Frontal cortex (tissue), 4 donors: ENCODE data around the gene MTHFD1L. TPM values are rescaled to one million over a fixed set of nuclear protein-coding genes. Genes with fewer than 3 reads are reported as not detected.

Experiments used
- DNase-seq, 2 donors: peaks; one replicate each; pipeline ENCODE4 v3.0.0; 2012; ENCODE audit warnings: low spot score in 2 of 2
- FAIRE-seq: peaks from 2 replicates; lab custom pipeline; 2012; peaks lifted over from hg19 to GRCh38; lab: Jason Lieb, UNC
- total RNA-seq: library from RNA; depleted of rRNA; stranded (reverse); fragments of >200 nt; gene quantifications from one replicate; pipeline ENCODE4 v1.2.3, GENCODE V29; 2014
- donor health status: control.
- donor health status: control.
- donor health status: control.

The MTHFD1L gene
- total RNA-seq, 1 donor from 2014 or later = 13.5 TPM

DNA sequence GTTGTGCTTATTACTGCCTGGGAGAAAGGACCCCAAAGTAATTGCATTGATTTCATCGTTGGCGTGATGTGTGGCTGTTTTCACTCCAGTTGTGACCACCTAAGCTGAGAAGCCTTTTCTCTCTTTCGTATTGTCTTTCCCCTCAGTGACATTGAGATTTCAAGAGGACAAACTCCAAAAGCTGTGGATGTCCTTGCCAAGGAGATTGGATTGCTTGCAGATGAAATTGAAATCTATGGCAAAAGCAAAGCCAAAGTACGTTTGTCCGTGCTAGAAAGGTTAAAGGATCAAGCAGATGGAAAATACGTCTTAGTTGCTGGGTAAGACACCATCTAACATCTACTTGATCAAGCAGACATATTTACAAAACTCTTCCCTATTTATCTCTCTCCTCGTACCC, 60.5 kb downstream of the MTHFD1L start:
- no peak for DNase-seq
- no peak for FAIRE-seq

DNA sequence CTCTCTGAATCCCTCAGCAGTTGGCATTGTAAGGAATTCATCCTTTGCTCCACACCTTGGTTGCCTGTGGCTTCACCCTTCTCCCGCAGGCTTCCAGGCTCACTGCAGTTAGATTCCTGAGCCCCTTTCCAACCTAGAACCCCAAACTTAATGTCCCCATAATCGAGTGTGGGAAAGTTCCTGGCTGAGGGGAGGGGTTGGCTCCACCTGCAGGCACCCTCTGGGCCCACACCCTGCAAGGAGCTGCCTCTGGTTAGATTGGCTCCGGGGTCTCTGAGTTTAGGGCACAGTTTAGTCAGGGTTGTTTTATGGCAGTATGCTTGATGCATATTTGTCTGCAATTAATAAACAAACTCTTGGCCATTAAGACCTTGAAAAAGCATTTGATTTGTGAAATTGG, 63.4 kb downstream of the MTHFD1L start:
- DNase-seq (no peak), FAIRE-seq (no peak)

DNA sequence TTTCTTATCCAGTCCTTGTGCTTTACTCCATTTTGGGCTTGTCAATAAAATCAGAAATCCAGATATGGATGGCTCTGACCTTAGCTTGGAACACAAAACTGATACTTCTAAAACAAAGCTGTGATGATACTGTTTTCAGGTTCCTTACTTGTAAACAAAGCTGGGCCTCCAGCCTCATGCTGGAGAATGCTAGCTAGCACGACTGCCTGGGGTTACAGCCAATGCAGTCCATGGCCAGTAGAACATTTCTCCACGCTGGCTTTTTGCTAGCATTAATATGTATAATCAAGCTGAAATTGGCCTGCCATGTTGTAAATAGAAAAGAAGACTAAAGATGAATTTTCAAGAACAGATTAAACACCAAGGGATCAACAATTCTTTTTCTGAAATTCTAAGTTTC, 63.9 kb downstream of the MTHFD1L start:
- FAIRE-seq (no peak), DNase-seq (no peak)

DNA sequence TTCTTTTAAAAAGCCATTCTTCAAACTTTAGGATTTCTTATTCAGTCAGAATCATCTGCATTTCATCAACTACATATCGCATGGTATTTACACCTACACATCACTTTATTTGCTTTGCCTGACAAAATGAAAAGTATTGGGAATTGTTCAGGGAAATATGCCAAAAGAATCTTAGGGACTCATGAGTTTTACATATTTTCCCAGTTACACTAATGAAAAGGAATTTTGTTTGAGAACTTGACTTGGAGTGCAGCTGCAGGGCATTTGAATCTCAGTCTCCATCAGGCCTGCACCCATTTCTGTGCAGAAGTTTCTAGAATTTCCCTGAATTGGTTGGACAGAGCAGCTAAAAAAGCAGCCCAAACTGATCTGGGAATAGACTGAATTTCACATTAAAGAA, 65.3 kb downstream of the MTHFD1L start:
- no peak for DNase-seq

DNA sequence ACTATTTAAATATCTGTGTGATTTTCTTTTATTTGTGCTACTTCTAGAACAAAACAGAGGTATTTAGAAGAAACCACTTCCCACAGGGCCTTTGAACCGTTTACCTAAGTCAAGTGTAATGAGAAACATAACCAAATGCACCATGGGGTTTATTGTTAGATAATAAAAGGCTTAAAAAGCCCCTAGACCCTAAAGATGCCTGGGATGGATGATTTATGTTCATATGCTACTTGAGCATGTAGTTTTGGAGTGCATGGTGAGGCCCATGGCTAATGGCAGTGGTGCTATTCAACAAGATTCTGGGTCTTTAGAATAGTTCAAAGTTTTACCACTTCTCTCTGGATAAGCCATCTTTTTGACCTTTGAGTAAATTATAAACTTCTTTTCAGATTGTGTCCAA, 65.9 kb downstream of the MTHFD1L start:
- DNase-seq (no peak), FAIRE-seq (no peak)

More for the DNA sequence above, 65.3 kb downstream of the MTHFD1L start:
- FAIRE-seq = no peak

DNA sequence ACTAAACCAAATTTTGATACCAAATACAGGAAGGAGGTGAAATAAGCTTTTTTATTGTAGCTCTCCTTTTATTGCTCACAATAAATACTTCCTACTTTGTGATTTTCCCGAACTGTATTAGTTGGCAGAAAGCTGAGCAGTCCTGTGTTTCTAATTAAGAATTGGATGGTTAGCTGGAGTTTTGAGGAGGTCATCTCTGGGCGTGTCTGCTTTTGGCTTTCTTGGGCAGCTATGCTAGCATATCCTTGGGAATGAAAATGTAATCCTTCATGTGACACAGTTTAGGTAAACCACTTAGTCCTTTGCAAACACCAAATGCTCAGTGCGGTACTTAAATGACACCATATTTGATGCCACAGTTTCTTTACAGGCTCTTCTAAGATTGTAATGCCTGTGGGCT, 67.5 kb downstream of the MTHFD1L start:
- DNase-seq (no peak), FAIRE-seq (no peak)

DNA sequence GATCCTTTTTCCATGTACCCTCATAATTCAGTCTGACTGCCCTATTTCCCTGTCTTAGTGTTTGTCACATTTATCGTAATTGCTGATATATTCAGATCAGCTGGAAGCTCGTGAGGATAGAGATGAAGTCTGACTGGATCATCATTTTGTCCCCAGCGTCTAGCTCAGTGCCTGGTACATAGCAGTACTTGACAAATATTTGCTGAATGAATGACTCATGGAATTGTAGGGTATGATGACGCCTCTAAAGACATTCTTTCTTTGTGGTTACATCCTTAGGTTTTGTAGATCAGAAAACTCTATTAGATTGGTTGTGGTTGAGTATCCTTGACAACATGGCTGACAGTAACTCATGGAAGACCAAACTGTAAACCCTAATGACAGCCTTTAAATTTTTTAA, 68.9 kb downstream of the MTHFD1L start:
- FAIRE-seq (no peak), DNase-seq (no peak)

DNA sequence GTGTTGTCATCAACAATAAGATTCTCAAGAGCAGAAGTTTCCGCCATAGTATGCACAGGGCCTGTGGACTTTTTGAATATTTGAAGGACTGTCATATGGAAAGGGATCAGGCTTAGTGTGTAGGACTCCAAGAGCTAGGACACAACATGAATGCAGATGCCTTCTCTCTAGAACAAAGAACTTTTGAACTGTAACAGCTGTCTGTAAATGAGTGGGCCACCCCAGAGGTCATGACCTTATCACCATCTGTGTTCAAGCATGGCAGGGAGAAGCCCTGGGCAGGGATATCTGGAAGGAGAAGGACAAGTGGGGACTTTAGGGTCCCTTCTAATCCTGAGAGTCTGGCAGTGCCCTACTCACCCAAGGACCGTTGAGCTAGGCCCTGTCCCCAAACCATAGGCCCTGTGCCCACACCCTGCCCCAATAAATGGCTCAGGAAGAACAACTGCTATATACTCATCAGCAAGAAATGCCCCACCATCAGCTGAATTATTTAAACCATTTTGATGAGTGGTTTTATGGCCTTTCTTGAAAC, 70.6 kb downstream of the MTHFD1L start:
- FAIRE-seq = no peak
- no peak for DNase-seq

DNA sequence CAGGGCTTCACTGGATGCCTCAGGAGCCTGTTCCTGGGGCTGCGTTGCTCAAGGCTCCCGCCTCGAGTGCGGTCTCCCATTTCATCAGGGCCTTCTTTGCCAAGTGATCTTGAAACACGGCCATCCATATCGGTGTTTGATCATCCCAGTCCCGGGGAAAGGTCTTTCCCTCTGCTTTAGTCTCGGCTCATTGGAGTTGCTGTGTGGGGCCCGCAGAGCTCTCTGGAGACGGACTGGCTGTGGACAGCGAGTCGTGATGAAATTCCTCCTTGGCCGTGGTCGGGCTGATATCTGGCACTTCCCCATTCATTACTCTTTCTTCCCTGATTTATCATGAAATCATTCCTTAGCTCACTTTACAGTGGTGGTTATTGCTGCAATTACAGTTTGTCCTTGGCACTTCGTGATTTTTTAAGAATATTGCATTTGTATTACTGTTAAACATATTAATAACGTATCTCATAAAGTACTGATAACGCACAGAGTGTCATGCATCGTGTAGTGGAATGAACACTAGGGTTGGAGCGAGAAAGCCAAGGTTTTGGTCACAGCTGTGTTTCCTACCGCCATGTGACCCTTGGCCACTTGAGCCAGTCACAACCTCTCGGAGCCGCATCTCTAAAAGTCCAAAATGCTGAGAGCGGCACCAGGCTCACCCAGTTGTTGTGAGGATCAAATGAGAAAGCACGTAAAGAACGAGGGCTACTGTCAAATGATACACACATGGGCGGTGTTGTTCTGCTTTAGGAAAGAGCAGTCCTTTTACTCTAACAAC, 71.8 kb downstream of the MTHFD1L start:
- no peak for FAIRE-seq
- DNase-seq = no peak

DNA sequence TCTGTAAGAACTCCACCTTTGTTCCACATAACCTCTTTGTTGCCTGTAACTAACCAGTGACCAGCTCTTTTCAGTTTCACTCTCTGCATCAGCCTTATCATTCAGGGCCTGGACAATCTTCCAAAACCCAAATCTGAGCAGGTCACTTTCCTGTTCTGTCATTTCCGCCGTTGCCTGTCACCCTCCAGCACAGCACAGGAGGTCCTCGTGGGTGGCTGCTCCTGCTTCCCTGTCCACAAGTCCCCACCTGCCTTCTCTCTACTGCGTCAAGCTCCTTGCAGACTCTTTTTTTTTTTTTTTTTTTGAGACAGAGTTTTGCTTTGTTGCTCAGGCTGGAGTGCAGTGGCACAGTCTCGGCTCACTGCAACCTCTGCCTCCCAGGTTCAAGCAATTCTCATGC, 73.9 kb downstream of the MTHFD1L start:
- DNase-seq = no peak
- no peak for FAIRE-seq

DNA sequence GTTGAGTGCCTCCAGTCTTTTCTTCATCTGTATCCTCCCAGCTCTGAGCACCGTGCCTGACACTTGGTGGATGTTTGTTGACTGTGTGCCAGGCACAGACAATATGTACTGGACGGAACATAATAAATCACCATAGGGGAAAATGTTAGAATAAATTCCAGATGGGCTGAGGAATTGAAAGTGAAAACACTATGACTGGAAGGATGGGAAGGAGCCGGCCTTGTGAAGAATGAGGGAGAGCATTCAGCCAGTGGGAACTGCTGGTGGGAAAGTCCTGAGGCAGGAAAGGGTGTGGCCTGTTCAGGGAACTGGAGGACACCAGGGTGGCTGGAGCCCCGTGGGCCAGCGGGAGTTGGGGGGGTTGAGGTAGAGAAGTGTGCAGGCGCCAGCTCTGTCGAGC, 75.4 kb downstream of the MTHFD1L start:
- FAIRE-seq (no peak), DNase-seq (no peak)

DNA sequence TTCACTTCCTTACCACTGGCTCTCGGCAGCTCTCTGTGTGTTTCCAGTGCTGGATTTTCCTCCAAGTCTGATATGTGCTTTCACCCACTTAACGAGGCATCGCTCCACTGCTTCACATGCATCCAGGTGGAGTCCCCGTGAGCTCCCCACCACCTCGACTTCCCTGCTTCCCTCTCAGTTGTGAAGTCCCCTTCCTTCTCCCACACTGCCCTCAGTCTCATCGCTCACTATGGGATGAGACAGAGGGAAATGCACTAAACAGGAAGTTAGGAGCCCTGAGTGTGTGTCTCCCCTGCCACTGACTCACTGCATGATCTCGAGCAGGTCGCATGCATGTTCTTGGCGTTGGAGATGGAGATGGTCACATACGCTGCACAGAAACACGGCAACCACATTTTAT, 84.0 kb downstream of the MTHFD1L start:
- FAIRE-seq = no peak
- no peak for DNase-seq

DNA sequence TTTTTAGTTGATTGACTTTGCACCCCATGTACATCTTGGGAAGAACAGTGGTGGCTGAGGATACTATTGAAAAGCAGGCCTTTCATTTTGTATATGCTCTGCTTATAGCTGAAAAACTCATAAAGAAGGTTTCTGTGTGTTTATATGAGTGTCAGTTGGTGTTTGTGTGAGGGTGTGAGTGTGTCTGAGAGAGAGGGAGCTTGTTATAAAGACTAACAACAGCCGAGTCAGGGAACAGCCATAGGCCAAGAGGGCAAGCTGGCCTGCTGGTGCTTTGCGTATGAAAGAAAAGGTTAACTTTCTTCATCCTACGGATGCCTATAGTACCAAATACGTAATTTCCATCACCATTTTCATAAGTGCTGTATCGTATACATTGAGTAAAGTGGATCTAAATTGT, 88.3 kb downstream of the MTHFD1L start:
- no peak for DNase-seq
- no peak for FAIRE-seq

DNA sequence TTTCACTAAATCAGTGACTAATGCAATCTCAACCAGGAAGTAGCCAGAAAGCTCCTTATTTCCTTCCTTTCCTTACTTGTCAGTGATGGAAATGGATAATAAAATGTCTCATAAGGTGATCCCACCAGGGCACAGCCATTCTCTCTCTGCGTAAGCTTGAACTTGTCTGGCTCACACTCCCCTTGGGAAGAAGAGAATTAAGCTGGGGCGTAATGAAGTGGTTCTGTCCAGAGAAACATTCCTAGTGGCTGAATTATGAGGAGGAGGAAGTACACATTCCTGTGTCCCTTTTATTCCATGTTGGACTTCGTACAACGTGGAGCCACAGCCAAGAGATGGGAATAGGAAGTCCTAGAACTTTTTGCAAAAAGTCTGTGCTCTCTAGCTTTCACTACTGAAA, 93.7 kb downstream of the MTHFD1L start:
- FAIRE-seq = no peak

DNA sequence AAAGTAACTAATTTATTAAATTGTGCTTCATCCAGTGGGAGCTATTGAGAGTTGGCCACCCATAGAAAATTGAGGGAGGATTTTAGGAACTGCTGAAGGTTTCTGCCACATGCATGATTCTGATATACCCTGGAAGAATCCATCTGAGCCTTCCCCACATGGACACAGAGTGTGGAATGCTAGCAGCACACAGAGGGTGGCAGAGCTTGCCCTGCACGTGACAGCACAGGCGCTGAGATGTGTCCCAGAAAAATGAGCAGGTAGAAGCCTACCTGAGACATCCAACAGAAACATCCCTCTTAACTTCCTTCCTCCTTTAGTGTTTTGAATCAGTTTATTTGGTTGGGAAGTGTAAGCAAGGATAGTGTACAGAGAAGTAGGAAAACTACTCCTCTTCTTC, 96.9 kb downstream of the MTHFD1L start:
- no peak for DNase-seq
- no peak for FAIRE-seq

More for the DNA sequence above, 93.7 kb downstream of the MTHFD1L start:
- DNase-seq = no peak

DNA sequence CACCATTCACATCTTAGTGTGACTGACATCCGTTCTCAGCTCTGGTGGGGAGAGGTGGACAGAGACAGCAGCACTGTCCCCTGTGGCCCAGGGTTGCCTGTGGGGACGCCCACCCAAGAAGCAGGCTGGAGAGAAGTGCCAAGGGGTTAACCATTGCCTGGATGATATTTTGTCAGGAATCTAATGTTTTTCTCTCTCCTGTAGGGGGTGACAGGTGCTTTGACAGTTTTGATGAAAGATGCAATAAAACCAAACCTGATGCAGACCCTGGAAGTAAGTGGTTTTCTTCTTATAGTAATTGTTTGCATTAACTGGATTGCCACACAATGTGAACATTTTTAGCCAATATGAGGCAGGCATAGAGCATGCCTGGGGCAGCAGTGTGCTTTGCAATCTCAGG, 99.3 kb downstream of the MTHFD1L start:
- FAIRE-seq = no peak
- no peak for DNase-seq

DNA sequence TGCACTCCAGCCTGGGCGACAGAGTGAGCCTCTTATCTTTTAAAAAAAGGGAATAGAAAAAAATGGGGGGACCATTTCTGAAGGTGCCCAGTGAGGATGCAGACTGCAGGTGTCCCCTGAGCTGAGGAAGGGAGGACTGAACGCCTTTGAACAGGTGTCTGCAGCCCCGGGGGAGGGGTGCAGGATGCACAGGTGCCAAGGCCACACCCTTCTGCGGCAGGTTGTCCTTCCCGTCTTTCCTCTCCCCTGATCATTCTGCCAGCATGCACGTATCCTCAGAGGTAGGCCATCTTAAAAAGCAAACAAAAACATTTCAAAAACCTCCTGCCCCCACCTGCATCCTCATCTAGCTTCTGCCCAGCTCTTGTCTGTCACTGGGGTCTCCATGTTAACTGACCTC, 101.3 kb downstream of the MTHFD1L start:
- DNase-seq (no peak), FAIRE-seq (no peak)

DNA sequence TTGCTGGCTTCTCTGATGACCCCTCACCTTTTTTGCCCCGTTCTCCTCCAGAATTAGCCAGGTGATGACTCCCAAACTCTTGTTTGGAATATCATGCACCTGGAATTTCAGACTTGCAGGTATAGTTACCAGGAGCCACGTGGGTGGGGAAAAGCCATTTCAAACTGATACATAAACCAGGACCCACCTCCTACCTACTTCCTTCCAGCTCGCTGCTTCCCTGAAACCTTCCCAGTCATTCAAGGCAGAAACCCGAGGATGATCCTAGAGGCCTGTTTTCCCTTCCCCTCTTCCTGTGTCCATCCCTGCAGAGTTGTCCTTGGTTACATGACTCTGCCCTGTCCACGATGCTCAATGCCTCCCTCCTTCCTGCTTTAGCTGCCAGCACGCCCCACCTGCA, 101.9 kb downstream of the MTHFD1L start:
- FAIRE-seq (no peak), DNase-seq (no peak)

DNA sequence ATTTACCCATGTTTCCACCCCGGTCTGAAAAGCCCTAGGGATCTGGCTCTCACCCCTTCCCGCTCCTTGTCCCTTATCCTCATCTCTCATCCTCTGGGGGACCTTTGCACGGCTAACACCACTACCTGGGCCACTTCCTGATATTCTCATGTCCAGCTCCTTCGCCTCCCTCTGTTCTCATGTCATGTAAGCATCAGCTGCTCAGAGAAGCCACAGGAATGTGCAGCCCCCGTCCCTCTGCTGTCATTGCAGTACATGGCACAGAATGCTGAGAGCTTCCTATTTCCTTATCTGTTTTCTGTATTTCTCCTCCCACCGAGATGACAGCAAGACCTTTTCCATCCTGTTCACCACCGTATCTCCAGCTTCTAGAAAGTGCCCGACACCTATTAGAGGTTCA, 102.4 kb downstream of the MTHFD1L start:
- no peak for DNase-seq

DNA sequence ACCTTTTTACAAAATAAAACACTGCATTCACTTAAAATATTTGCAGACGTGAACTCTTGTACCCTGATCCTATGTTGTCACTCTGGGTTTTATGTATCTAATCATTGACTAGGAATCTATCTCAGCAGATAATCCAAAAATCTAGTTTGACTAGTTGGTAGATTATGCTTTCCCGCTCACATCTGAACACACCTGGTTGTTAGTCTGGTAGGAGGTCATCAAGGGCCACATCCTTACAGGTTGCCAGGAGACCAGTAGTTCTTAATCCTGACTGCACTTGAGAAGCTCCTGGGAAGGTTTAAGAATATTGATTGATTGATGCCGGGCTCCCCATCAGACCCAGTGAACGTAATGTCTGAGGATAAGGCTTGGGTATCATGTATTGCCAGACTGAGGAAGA, 104.4 kb downstream of the MTHFD1L start:
- FAIRE-seq = no peak
- no peak for DNase-seq

More for the DNA sequence above, 102.4 kb downstream of the MTHFD1L start:
- FAIRE-seq = no peak

DNA sequence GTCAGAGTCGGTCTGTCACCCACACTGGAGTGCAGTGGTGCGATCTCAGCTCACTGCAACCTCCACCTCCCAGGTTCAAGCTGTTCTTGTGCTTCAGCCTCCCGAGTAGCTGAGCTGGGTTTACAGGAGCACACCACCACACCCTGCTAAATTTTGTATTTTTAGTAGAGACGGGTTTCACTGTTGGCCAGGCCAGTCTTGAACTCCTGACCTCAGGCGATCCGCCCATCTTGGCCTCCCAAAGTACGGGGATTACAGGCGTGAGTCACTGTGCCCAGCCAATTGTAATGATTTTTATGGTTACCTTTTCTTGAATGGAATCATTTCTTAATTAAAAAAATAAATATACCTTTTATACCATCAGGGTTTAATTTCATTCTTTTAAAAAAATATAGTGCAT, 105.7 kb downstream of the MTHFD1L start:
- no peak for FAIRE-seq
- DNase-seq = no peak

DNA sequence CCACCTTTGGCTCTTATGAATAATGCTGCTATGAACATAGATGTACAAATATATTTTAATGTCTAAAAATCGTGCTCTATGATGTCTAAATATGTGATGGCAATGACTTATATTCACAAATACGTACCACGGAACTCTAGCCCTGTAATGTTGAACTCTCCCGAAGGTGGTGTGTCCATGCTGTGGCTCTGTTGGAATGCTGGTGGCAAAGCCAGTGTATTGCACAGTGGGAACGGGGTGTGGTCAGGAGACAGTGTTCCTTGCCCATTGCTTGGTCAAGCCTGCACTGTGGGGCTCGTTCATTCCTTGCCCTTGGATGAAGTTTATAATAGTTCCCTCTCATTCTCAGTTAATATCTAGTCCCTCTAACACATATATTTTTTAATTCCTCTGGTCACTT, 109.6 kb downstream of the MTHFD1L start:
- no peak for FAIRE-seq
- DNase-seq = no peak
